Measurements from ENCODE around the gene RRAGC.

Gene RRAGC

GRCh38 chr1:38791164-38791515, 68.4 kb downstream of the RRAGC start:
- Histone ChIP-seq H3K4me1 (ENCODE audit: low read length) (no peaks in the 10 kb centered on the region), H3K9ac (ENCODE audit: low read length) (no peak overlapping the region), H3K9me3 (ENCODE audit: insufficient read depth, low read length) (0 out of 2 replicates have a peak, but pooled peaks cover 2% of the 10 kb centered on the region), H3K27me3 (ENCODE audit: low read depth, low read length) (peaks cover 20% of the 10 kb centered on the region), H3K79me2 (ENCODE audit: low read length) (no peaks in the 10 kb centered on the region), H4K20me1 (ENCODE audit: insufficient read depth, low read length) (no peaks in the 10 kb centered on the region), H2AFZ (ENCODE audit: low read depth, low read length) (no peak overlapping the region), H3K4me2 (ENCODE audit: low read length) (no peak overlapping the region), H3K36me3 (replicated peaks; ENCODE audit: low read depth, low read length) (no peaks in the 10 kb centered on the region), H3K27ac (ENCODE audit: low read length) (no peak overlapping the region), H3K4me3 (ENCODE audit: low read length) (no peak overlapping the region)
- TF ChIP-seq EZH2phosphoT487 (IDR thresholded peaks at IDR 0.05; ENCODE audit: low read depth), result no peak
- no peak for TF ChIP-seq CTCF (IDR thresholded peaks at IDR 0.05; ENCODE audit: low read depth, low read length)

GRCh38 chr1:38790422-38791163, 69.0 kb downstream of the RRAGC start:
- Histone ChIP-seq H3K27me3 (ENCODE audit: low read depth, low read length) (peaks cover 16% of the 10 kb centered on the region), H3K9me3 (ENCODE audit: insufficient read depth, low read length) (0 out of 2 replicates have a peak, but pooled peaks cover 2% of the 10 kb centered on the region), H3K27ac (ENCODE audit: low read length) (no peak overlapping the region), H3K4me3 (ENCODE audit: low read length) (no peak overlapping the region), H3K79me2 (ENCODE audit: low read length) (no peaks in the 10 kb centered on the region), H3K4me2 (ENCODE audit: low read length) (no peak overlapping the region), H3K36me3 (replicated peaks; ENCODE audit: low read depth, low read length) (no peaks in the 10 kb centered on the region), H2AFZ (ENCODE audit: low read depth, low read length) (no peak overlapping the region), H3K4me1 (ENCODE audit: low read length) (no peaks in the 10 kb centered on the region), H4K20me1 (ENCODE audit: insufficient read depth, low read length) (no peaks in the 10 kb centered on the region), H3K9ac (ENCODE audit: low read length) (no peak overlapping the region)
- TF ChIP-seq EZH2phosphoT487 (IDR thresholded peaks at IDR 0.05; ENCODE audit: low read depth) (no peak), CTCF (IDR thresholded peaks at IDR 0.05; ENCODE audit: low read depth, low read length) (no peak)

- Histone ChIP-seq H3K27me3 (ENCODE audit: low read depth, low read length) (peaks cover 16% of the 10 kb centered on the region), H3K9me3 (ENCODE audit: insufficient read depth, low read length) (0 out of 2 replicates have a peak, but pooled peaks cover 2% of the 10 kb centered on the region), H3K36me3 (replicated peaks; ENCODE audit: low read depth, low read length) (no peaks in the 10 kb centered on the region), H4K20me1 (ENCODE audit: insufficient read depth, low read length) (no peaks in the 10 kb centered on the region), H3K9ac (ENCODE audit: low read length) (no peak overlapping the region), H3K79me2 (ENCODE audit: low read length) (no peaks in the 10 kb centered on the region), H3K4me1 (ENCODE audit: low read length) (no peaks in the 10 kb centered on the region), H3K4me3 (ENCODE audit: low read length) (no peak overlapping the region), H3K4me2 (ENCODE audit: low read length) (no peak overlapping the region), H2AFZ (ENCODE audit: low read depth, low read length) (no peak overlapping the region), H3K27ac (ENCODE audit: low read length) (no peak overlapping the region)
- TF ChIP-seq CTCF (IDR thresholded peaks at IDR 0.05; ENCODE audit: low read depth, low read length), result no peak
- no peak for TF ChIP-seq EZH2phosphoT487 (IDR thresholded peaks at IDR 0.05; ENCODE audit: low read depth)
Measured at GRCh38 chr1:38789498-38790169, 69.9 kb downstream of the RRAGC start.

Measured in OCI-LY3 (cell line).